B cell (primary cell): Measurements from ENCODE around the gene CPNE4.

Experiments used
- EZH2 ChIP-seq: IDR thresholded peaks from 2 replicates; pipeline ENCODE4 v1.6.1; 2012; ENCODE audit warnings: borderline replicate concordance, low read depth, mild to moderate bottlenecking, moderate library complexity, low read length; ENCODE audit not compliant: insufficient read depth, poor library complexity, severe bottlenecking
- TF ChIP-seq, protein P1 (sequence below): fragments of 200-600 bp; IDR thresholded peaks from one replicate; pipeline ENCODE4 v1.8.0; 2022; ENCODE audit warnings: antibody characterized with exemption, mild to moderate bottlenecking

DNA sequence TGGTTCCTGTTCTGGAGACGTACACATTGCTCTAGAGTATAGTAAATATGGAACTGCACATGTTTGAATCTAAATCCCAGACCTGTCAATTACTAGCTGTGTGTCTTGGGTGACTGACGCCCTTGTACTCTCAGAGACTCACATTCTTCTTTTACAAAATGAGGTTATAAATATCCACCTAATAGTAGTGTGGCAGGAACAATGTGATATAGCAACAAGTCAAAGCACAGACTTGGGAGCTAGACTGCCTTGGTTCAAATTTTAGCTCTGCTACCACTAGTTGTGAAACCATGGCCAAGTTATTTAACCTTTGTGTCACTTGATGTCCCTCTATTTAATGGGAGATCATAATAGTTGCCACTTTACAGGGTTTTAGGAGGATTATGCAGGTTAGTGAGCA, 245.6 kb downstream of the CPNE4 start:
- TF ChIP-seq, protein P1, sequence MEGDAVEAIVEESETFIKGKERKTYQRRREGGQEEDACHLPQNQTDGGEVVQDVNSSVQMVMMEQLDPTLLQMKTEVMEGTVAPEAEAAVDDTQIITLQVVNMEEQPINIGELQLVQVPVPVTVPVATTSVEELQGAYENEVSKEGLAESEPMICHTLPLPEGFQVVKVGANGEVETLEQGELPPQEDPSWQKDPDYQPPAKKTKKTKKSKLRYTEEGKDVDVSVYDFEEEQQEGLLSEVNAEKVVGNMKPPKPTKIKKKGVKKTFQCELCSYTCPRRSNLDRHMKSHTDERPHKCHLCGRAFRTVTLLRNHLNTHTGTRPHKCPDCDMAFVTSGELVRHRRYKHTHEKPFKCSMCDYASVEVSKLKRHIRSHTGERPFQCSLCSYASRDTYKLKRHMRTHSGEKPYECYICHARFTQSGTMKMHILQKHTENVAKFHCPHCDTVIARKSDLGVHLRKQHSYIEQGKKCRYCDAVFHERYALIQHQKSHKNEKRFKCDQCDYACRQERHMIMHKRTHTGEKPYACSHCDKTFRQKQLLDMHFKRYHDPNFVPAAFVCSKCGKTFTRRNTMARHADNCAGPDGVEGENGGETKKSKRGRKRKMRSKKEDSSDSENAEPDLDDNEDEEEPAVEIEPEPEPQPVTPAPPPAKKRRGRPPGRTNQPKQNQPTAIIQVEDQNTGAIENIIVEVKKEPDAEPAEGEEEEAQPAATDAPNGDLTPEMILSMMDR: no peak
- no peak for TF ChIP-seq EZH2
